OCI-LY1 (cell line): ENCODE measurements around the gene PTGIR.

Experiments
- H2AFZ ChIP-seq: fragments of 200-600 bp; sonication (generic), shearing (Covaris generic); 2 replicates; pipeline ENCODE4 v1.6.0; 2014; ENCODE audit warnings: antibody characterized with exemption, mild to moderate bottlenecking, low read length
- H3F3A ChIP-seq: fragments of 200-600 bp; sonication (generic), shearing (Covaris generic); 2 replicates; pipeline ENCODE4 v1.6.0; 2014; ENCODE audit warnings: mild to moderate bottlenecking, antibody characterized with exemption, low read length, moderate library complexity; ENCODE audit not compliant: insufficient read depth
- H3K27ac ChIP-seq: fragments of 200-600 bp; sonication (generic); 2 replicates; pipeline ENCODE4 v1.5.1; 2014; ENCODE audit warnings: low read length, mixed run types, mild to moderate bottlenecking, low read depth; ENCODE audit not compliant: poor library complexity, severe bottlenecking
- H3K27me3 ChIP-seq: fragments of 200-600 bp; sonication (generic); 2 replicates; pipeline ENCODE4 v1.6.0; 2014; ENCODE audit warnings: antibody characterized with exemption, mild to moderate bottlenecking, low read length, moderate library complexity; ENCODE audit not compliant: insufficient read depth
- H3K36me3 ChIP-seq: fragments of 200-600 bp; sonication (generic); 2 replicates; pipeline ENCODE4 v1.6.1; 2014; ENCODE audit warnings: mild to moderate bottlenecking, antibody characterized with exemption, low read length, moderate library complexity, mixed read lengths; ENCODE audit not compliant: insufficient read depth
- H3K4me1 ChIP-seq: fragments of 200-600 bp; sonication (generic); 2 replicates; pipeline ENCODE4 v1.5.1; 2014; ENCODE audit warnings: mild to moderate bottlenecking, low read length, moderate library complexity; ENCODE audit not compliant: insufficient read depth, severe bottlenecking
- H3K4me2 ChIP-seq: fragments of 200-600 bp; sonication (generic), shearing (Covaris generic); 2 replicates; pipeline ENCODE4 v1.6.1; 2014; ENCODE audit warnings: low read length
- H3K4me3 ChIP-seq: fragments of 200-600 bp; sonication (generic); 2 replicates; pipeline ENCODE4 v1.5.1; 2014; ENCODE audit warnings: low read length, low read depth, mild to moderate bottlenecking, mixed read lengths; ENCODE audit not compliant: poor library complexity, severe bottlenecking
- H3K79me2 ChIP-seq: fragments of 200-600 bp; shearing (Covaris generic); 2 replicates; pipeline ENCODE4 v1.6.1; 2016; ENCODE audit warnings: mixed run types, low read length, mixed read lengths; ENCODE audit not compliant: insufficient read depth
- H3K9ac ChIP-seq: fragments of 200-600 bp; sonication (generic), shearing (Covaris generic); 2 replicates; pipeline ENCODE4 v1.6.1; 2014; ENCODE audit warnings: mild to moderate bottlenecking, low read length, mixed read lengths
- H3K9me2 ChIP-seq: fragments of 200-600 bp; sonication (generic), shearing (Covaris generic); 2 replicates; pipeline ENCODE4 v1.6.1; 2014; ENCODE audit warnings: low read depth, mild to moderate bottlenecking, low read length, mixed read lengths
- H3K9me3 ChIP-seq: fragments of 200-600 bp; shearing (Covaris generic); 2 replicates; pipeline ENCODE4 v1.6.1; 2014; ENCODE audit warnings: low read length, mixed read lengths
- H4K20me1 ChIP-seq: fragments of 200-600 bp; sonication (generic), shearing (Covaris generic); 2 replicates; pipeline ENCODE4 v1.6.0; 2016; ENCODE audit warnings: mild to moderate bottlenecking, low read length; ENCODE audit not compliant: insufficient read depth
- EZH2 ChIP-seq: fragments of 200-600 bp; sonication (generic), shearing (Covaris generic); IDR thresholded peaks from 2 replicates; pipeline ENCODE4 v1.8.0; 2017; ENCODE audit warnings: borderline replicate concordance, mixed run types, mild to moderate bottlenecking, antibody characterized with exemption, low read length, moderate library complexity, mixed read lengths
- TF ChIP-seq, protein P1 (sequence below): fragments of 200-600 bp; sonication (generic), shearing (Covaris generic); IDR thresholded peaks from 2 replicates; pipeline ENCODE4 v1.5.1; 2017; ENCODE audit warnings: mild to moderate bottlenecking, antibody characterized with exemption, low read length, moderate library complexity, mixed read lengths

PTGIR gene

DNA sequence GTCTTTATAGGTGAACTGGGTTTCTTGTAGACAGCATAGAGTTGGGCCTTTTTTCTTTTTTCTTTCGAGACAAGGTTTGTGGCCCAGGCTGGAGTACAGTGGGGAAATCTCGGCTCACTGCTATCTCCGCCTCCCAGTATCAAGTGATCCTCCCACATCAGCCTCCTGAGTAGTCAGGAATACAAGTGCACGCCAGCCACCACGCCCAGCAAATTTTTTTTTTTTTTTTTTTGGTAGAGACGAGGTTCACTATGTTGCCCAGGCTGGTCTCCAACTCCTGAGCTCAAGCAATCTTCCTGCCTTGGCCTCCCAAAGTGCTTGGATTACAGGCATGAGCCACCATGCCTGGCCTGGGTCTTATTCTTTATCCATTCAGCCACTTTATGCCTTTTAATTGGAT, 28.9 kb downstream of the PTGIR start:
- Histone ChIP-seq H3F3A (no peaks in the 10 kb centered on the region), H3K9ac (no peak overlapping the region), H3K9me2 (no peaks in the 10 kb centered on the region), H3K4me2 (no peak overlapping the region), H2AFZ (no peak overlapping the region), H3K79me2 (no peaks in the 10 kb centered on the region), H3K27me3 (no peaks in the 10 kb centered on the region; the same call in 1 of the 2 replicates), H4K20me1 (no peaks in the 10 kb centered on the region), H3K4me3 (no peak overlapping the region), H3K9me3 (peaks cover 7% of the 10 kb centered on the region), H3K36me3 (no peaks in the 10 kb centered on the region; the same call in 1 of the 2 replicates), H3K4me1 (peaks cover 3% of the 10 kb centered on the region), H3K27ac (no peak overlapping the region)
- TF ChIP-seq, protein P1, sequence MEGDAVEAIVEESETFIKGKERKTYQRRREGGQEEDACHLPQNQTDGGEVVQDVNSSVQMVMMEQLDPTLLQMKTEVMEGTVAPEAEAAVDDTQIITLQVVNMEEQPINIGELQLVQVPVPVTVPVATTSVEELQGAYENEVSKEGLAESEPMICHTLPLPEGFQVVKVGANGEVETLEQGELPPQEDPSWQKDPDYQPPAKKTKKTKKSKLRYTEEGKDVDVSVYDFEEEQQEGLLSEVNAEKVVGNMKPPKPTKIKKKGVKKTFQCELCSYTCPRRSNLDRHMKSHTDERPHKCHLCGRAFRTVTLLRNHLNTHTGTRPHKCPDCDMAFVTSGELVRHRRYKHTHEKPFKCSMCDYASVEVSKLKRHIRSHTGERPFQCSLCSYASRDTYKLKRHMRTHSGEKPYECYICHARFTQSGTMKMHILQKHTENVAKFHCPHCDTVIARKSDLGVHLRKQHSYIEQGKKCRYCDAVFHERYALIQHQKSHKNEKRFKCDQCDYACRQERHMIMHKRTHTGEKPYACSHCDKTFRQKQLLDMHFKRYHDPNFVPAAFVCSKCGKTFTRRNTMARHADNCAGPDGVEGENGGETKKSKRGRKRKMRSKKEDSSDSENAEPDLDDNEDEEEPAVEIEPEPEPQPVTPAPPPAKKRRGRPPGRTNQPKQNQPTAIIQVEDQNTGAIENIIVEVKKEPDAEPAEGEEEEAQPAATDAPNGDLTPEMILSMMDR, result no peak
- TF ChIP-seq EZH2, result no peak

DNA sequence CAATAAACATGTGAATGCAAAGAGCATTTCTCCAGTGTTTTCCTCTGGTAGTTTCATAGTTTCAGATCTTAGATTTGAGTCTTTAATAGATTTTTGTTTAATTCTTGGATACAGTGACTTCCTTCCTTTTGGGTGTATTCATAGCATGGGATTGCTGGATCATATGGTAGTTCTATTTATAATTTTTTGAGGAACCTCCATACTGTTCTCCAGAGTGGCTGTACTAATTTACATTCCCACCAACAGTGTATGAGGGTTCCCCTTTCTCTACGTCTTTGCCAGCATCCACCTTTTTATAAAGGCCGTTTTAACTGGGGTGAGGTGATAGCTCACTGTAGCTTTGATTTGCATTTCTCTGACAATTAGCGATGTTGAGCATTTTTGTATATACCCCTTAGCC, 33.0 kb downstream of the PTGIR start:
- no peaks in the 10 kb centered on the region for H3K27me3 ChIP-seq
- no peak overlapping the region for H3K4me3 ChIP-seq
- H3K4me2 ChIP-seq, result no peak overlapping the region
- H3K79me2 ChIP-seq, result no peaks in the 10 kb centered on the region
- H2AFZ ChIP-seq, result no peak overlapping the region
- H3K4me1 ChIP-seq, result no peaks in the 10 kb centered on the region
- H4K20me1 ChIP-seq, result no peaks in the 10 kb centered on the region
- no peak overlapping the region for H3K27ac ChIP-seq
- H3K36me3 ChIP-seq, result no peaks in the 10 kb centered on the region
- no peak overlapping the region for H3K9ac ChIP-seq
- H3K9me3 ChIP-seq, result no peaks in the 10 kb centered on the region
- H3K9me2 ChIP-seq, result no peaks in the 10 kb centered on the region
- no peaks in the 10 kb centered on the region for H3F3A ChIP-seq
- TF ChIP-seq EZH2, result no peak
- TF ChIP-seq, protein P1, result no peak

DNA sequence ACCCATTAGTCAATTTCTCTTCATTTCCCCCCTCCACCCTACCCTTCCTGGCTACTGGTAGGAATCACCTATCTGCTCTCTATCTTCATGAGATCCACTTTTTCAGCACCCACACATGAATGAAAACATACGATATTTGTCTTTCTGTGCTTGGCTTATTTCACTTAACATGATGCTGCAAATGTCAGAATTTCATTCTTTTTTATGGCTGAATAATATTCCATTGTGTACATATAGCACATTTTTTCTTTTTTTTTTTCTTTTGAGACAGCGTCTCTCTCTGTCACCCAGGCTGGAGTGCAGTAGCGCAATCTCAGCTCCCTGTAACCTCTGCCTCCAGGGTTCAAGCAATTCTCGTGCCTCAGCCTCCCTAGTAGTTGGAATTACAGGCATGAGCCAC, 33.6 kb downstream of the PTGIR start:
- Histone ChIP-seq H3K9ac (no peak overlapping the region), H3K4me1 (no peaks in the 10 kb centered on the region), H3K79me2 (no peaks in the 10 kb centered on the region), H3K27ac (no peak overlapping the region), H2AFZ (no peak overlapping the region), H3K9me3 (no peaks in the 10 kb centered on the region), H4K20me1 (no peaks in the 10 kb centered on the region), H3K36me3 (no peaks in the 10 kb centered on the region), H3K4me2 (no peak overlapping the region), H3K27me3 (no peaks in the 10 kb centered on the region), H3K9me2 (no peaks in the 10 kb centered on the region), H3F3A (no peaks in the 10 kb centered on the region), H3K4me3 (no peak overlapping the region)
- TF ChIP-seq, protein P1, result no peak
- TF ChIP-seq EZH2, result no peak
